ENCODE results near the gene C12orf56. TPM values are rescaled to one million over a fixed set of nuclear protein-coding genes. Genes with fewer than 3 reads are reported as not detected.
"Not testable (repeated sequence)": the region's sequence is repeated elsewhere in the genome, so short reads cannot be mapped to it uniquely, and the experiment has no call there.

C12orf56 gene
- total RNA-seq, 2 experiments from 2014 or later, result not detected

- no peaks in the 10 kb centered on the region for H3K9me3 Mint-ChIP-seq
- peaks cover 23% of the 10 kb centered on the region for H3K36me3 Mint-ChIP-seq
- peaks cover 25% of the 10 kb centered on the region for H3K4me1 Mint-ChIP-seq
Measured at GRCh38 chr12:64403707-64404469, 13.3 kb upstream of the C12orf56 start, which contains the start of gene XPOT. TSS of gene XPOT (plus strand) at chr12:64404392. CDS start at chr12:64410036, 5,644 bp downstream.

GRCh38 chr12:64402181-64402580 lies 11.6 kb upstream of the C12orf56 start:
- no peaks in the 10 kb centered on the region for H3K27me3 Mint-ChIP-seq
- peaks cover 18% of the 10 kb centered on the region for H3K4me1 Mint-ChIP-seq
- no peak overlapping the region for H3K4me3 Mint-ChIP-seq
- H3K36me3 Mint-ChIP-seq, result peaks cover 20% of the 10 kb centered on the region
- H3K27ac Mint-ChIP-seq, result no peak overlapping the region
- no peaks in the 10 kb centered on the region for H3K9me3 Mint-ChIP-seq
- no peak for DNase-seq

More at GRCh38 chr12:64403707-64404469, 13.3 kb upstream of the C12orf56 start, which contains the start of gene XPOT:
- Mint-ChIP-seq H3K27ac (peak within 1 kb of the TSS; percentile 99), H3K27me3 (no peaks in the 10 kb centered on the region), H3K4me3 (peak within 1 kb of the TSS; percentile 96)
- peak; percentile 97 for DNase-seq

- Mint-ChIP-seq H3K27ac (no peak overlapping the region), H3K36me3 (peaks cover 1% of the 10 kb centered on the region), H3K9me3 (no peaks in the 10 kb centered on the region), H3K4me3 (no peak overlapping the region), H3K4me1 (peaks cover 3% of the 10 kb centered on the region), H3K27me3 (no peaks in the 10 kb centered on the region)
- DNase-seq, result no peak
Measured at GRCh38 chr12:64400041-64400440, 9.5 kb upstream of the C12orf56 start.

DNA sequence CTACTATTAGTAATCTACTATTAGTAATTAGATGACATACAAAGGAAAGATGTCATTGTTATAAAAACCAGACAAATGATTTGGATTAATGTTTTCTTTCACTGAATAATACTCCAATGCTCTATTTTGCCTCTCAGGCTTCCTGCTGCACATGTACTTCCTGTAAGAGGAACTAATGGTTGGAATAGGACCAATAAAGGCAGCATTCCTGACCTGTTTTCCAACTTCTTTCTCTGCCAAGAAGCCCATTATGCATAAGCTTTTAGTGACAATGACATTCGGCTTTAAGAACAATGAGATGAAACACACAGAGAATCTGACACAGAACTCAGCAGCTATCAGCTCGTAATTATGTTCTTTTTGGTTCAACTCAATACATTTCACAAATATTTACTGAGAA lies 5.2 kb upstream of the C12orf56 start:
- H3K4me3 Mint-ChIP-seq, result no peak overlapping the region
- H3K27me3 Mint-ChIP-seq, result peaks cover 10% of the 10 kb centered on the region
- no peaks in the 10 kb centered on the region for H3K36me3 Mint-ChIP-seq
- DNase-seq, result no peak
- peaks cover 2% of the 10 kb centered on the region for H3K4me1 Mint-ChIP-seq
- no peak overlapping the region for H3K27ac Mint-ChIP-seq
- no peaks in the 10 kb centered on the region for H3K9me3 Mint-ChIP-seq

GRCh38 chr12:64392221-64392620 lies 1.7 kb upstream of the C12orf56 start:
- Mint-ChIP-seq H3K36me3 (no peaks in the 10 kb centered on the region), H3K9me3 (no peaks in the 10 kb centered on the region), H3K4me1 (peaks cover 4% of the 10 kb centered on the region), H3K27ac (no peak overlapping the region), H3K27me3 (peaks cover 16% of the 10 kb centered on the region), H3K4me3 (no peak overlapping the region)
- no peak for DNase-seq

- Mint-ChIP-seq H3K4me1 (peaks cover 24% of the 10 kb centered on the region), H3K36me3 (no peaks in the 10 kb centered on the region), H3K27ac (no peak overlapping the region), H3K27me3 (peaks cover 16% of the 10 kb centered on the region), H3K9me3 (peaks cover 2% of the 10 kb centered on the region), H3K4me3 (no peak overlapping the region)
- DNase-seq, result no peak
Measured at GRCh38 chr12:64389154-64389553, 1.4 kb downstream of the C12orf56 start.

GRCh38 chr12:64387197-64387816 lies 3.3 kb downstream of the C12orf56 start:
- no peak for DNase-seq
- H3K36me3 Mint-ChIP-seq, result no peaks in the 10 kb centered on the region
- H3K27ac Mint-ChIP-seq, result no peak overlapping the region
- H3K4me3 Mint-ChIP-seq, result no peak overlapping the region
- H3K27me3 Mint-ChIP-seq, result peaks cover 16% of the 10 kb centered on the region
- peaks cover 2% of the 10 kb centered on the region for H3K9me3 Mint-ChIP-seq
- H3K4me1 Mint-ChIP-seq, result peaks cover 31% of the 10 kb centered on the region

DNA sequence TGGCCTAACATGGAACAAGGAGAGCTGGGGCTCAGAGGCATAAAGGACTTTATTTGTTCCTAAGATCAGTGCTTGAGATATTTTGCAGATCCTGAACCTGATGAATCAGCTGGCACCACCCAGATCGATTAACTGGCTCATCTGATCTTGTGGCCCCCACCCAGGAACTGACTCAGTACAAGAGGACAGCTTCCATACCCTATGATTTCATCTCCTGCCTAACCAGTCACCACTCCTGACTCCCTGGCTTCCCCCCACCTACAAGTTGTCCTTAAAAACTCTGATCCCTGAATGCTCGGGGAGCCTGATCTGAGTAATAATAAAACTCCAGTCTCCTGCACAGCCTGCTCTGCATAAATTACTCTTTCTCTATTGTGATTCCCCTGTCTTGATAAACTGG lies 5.1 kb downstream of the C12orf56 start:
- H3K9me3 Mint-ChIP-seq, result peaks cover 14% of the 10 kb centered on the region
- H3K36me3 Mint-ChIP-seq, result peaks cover 3% of the 10 kb centered on the region
- H3K27me3 Mint-ChIP-seq, result peaks cover 7% of the 10 kb centered on the region
- peak overlapping the region; percentile 42 for H3K4me3 Mint-ChIP-seq
- DNase-seq, result peak; percentile 19
- peak overlapping the region; percentile 81 for H3K27ac Mint-ChIP-seq
- H3K4me1 Mint-ChIP-seq, result peaks cover 27% of the 10 kb centered on the region

GRCh38 chr12:64385019-64385418 lies 5.5 kb downstream of the C12orf56 start:
- peak overlapping the region; percentile 42 for H3K4me3 Mint-ChIP-seq

GRCh38 chr12:64383675-64384074 lies 6.9 kb downstream of the C12orf56 start:
- peaks cover 3% of the 10 kb centered on the region for H3K27me3 Mint-ChIP-seq
- peaks cover 19% of the 10 kb centered on the region for H3K9me3 Mint-ChIP-seq
- H3K27ac Mint-ChIP-seq, result no peak overlapping the region
- DNase-seq, result no peak
- H3K36me3 Mint-ChIP-seq, result peaks cover 3% of the 10 kb centered on the region
- H3K4me3 Mint-ChIP-seq, result no peak overlapping the region
- peaks cover 27% of the 10 kb centered on the region for H3K4me1 Mint-ChIP-seq

More at GRCh38 chr12:64385019-64385418, 5.5 kb downstream of the C12orf56 start:
- H3K27me3 Mint-ChIP-seq, result peaks cover 7% of the 10 kb centered on the region
- peak overlapping the region; percentile 81 for H3K27ac Mint-ChIP-seq
- H3K9me3 Mint-ChIP-seq, result peaks cover 18% of the 10 kb centered on the region
- DNase-seq, result no peak
- H3K36me3 Mint-ChIP-seq, result peaks cover 3% of the 10 kb centered on the region
- peaks cover 27% of the 10 kb centered on the region for H3K4me1 Mint-ChIP-seq

DNA sequence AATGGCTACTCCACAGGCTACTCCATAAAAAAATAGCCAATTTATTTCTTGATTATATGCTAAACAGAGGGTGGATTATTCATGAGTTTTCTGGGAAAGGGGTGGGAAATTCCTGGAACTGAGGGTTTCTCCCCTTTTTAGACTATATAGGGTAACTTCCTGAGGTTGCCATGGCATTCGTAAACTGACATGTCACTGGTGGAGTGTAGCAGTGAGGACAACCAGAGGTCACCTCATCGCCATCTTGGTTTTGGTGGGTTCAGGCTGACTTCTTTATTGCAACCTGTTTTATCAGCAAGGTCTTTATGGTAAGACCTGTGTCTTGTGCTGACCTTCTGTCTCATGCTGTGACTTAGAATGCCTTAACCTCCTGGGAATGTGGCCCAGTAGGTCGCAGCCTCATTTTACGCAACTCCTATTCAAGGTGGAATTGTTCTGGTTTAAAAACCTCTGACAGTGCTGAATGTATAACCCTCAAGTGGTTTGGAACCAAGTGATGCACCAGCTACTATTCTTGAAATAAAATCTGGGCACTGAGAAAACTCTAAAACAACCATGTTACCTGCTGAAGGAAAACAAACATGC lies 27.7 kb downstream of the C12orf56 start:
- Mint-ChIP-seq H3K27ac (no peak overlapping the region), H3K27me3 (no peaks in the 10 kb centered on the region), H3K36me3 (no peaks in the 10 kb centered on the region), H3K9me3 (no peaks in the 10 kb centered on the region), H3K4me3 (no peak overlapping the region), H3K4me1 (no peaks in the 10 kb centered on the region)
- no peak for DNase-seq

GRCh38 chr12:64361173-64361572 lies 29.4 kb downstream of the C12orf56 start:
- DNase-seq, H3K36me3 Mint-ChIP-seq, H3K27me3 Mint-ChIP-seq, H3K9me3 Mint-ChIP-seq, H3K4me1 Mint-ChIP-seq, H3K27ac Mint-ChIP-seq, H3K4me3 Mint-ChIP-seq: not testable (repeated sequence)

GRCh38 chr12:64356209-64356608 lies 34.3 kb downstream of the C12orf56 start:
- not testable (repeated sequence) for DNase-seq, H3K4me3 Mint-ChIP-seq, H3K4me1 Mint-ChIP-seq, H3K36me3 Mint-ChIP-seq, H3K9me3 Mint-ChIP-seq, H3K27ac Mint-ChIP-seq, H3K27me3 Mint-ChIP-seq

- DNase-seq, result no peak
- no peak overlapping the region for H3K4me3 Mint-ChIP-seq
- no peaks in the 10 kb centered on the region for H3K27me3 Mint-ChIP-seq
- no peaks in the 10 kb centered on the region for H3K4me1 Mint-ChIP-seq
- H3K27ac Mint-ChIP-seq, result no peak overlapping the region
- H3K36me3 Mint-ChIP-seq, result peaks cover 5% of the 10 kb centered on the region
- H3K9me3 Mint-ChIP-seq, result peaks cover 22% of the 10 kb centered on the region
Measured at GRCh38 chr12:64352181-64352580, 38.4 kb downstream of the C12orf56 start.

GRCh38 chr12:64351265-64351664 lies 39.3 kb downstream of the C12orf56 start:
- no peak for DNase-seq
- no peak overlapping the region for H3K4me3 Mint-ChIP-seq
- no peaks in the 10 kb centered on the region for H3K4me1 Mint-ChIP-seq
- H3K36me3 Mint-ChIP-seq, result peaks cover 3% of the 10 kb centered on the region
- H3K9me3 Mint-ChIP-seq, result peaks cover 18% of the 10 kb centered on the region
- H3K27me3 Mint-ChIP-seq, result no peaks in the 10 kb centered on the region
- no peak overlapping the region for H3K27ac Mint-ChIP-seq
